Liver (tissue), 9 donors: Measurements from ENCODE around the gene PREPL. TPM values are rescaled to one million over a fixed set of nuclear protein-coding genes. Genes with fewer than 3 reads are reported as not detected.

Experiments used
- DNase-seq: peaks from one replicate; pipeline ENCODE4 v3.0.0-alpha.2; 2017; ENCODE audit warnings: low spot score
- H3K27ac ChIP-seq, 2 donors: one replicate each; pipeline ENCODE4 v1.7.0; 2013; ENCODE audit warnings: inconsistent platforms in 2 of 2, low read length in 2 of 2, control low read depth in 1 of 2, low read depth in 1 of 2, mild to moderate bottlenecking in 1 of 2
- H3K27me3 ChIP-seq, 4 donors: one replicate each; pipeline versions ENCODE4 v1.6.1 to v1.7.0; 2013; ENCODE audit warnings: low read length in 3 of 4, inconsistent platforms in 1 of 4, mild to moderate bottlenecking in 1 of 4, moderate library complexity in 1 of 4; ENCODE audit not compliant: control insufficient read depth in 4 of 4, insufficient read depth in 4 of 4
- H3K36me3 ChIP-seq, 4 donors: one replicate each; pipeline versions ENCODE4 v1.6.1 to v1.7.0; 2013; ENCODE audit warnings: low read length in 3 of 4, mild to moderate bottlenecking in 3 of 4, low read depth in 1 of 4, moderate library complexity in 1 of 4; ENCODE audit not compliant: control insufficient read depth in 4 of 4, insufficient read depth in 3 of 4
- H3K4me1 ChIP-seq, 4 donors: one replicate each; pipeline versions ENCODE4 v1.6.1 to v1.7.0; 2013; ENCODE audit warnings: low read length in 3 of 4, mild to moderate bottlenecking in 3 of 4, moderate library complexity in 1 of 4; ENCODE audit not compliant: control insufficient read depth in 4 of 4, insufficient read depth in 4 of 4
- H3K4me3 ChIP-seq, 3 donors: one replicate each; pipeline versions ENCODE4 v1.6.1 to v1.7.0; 2013; ENCODE audit warnings: low read length in 3 of 3, control low read depth in 1 of 3, low read depth in 1 of 3, mild to moderate bottlenecking in 1 of 3
- H3K9ac ChIP-seq, 2 donors: one replicate each; pipeline ENCODE4 v1.7.0; 2013; ENCODE audit warnings: low read length in 2 of 2, mild to moderate bottlenecking in 2 of 2, moderate library complexity in 2 of 2, control low read depth in 1 of 2, low read depth in 1 of 2
- H3K9me3 ChIP-seq, 4 donors: one replicate each; pipeline versions ENCODE4 v1.6.1 to v1.7.0; 2013; ENCODE audit warnings: low read length in 3 of 4; ENCODE audit not compliant: control insufficient read depth in 4 of 4
- ATF3 ChIP-seq: IDR thresholded peaks from 2 replicates; pipeline ENCODE4 v1.6.1; 2016; ENCODE audit warnings: antibody characterized with exemption
- CTCF ChIP-seq: fragments of 150-350 bp; IDR thresholded peaks from 2 replicates; pipeline ENCODE4 v1.5.1; 2017; ENCODE audit warnings: improper control_type of control experiment, low read depth, low read length; ENCODE audit not compliant: missing input control
- EGR1 ChIP-seq, 2 donors: IDR thresholded peaks; 2 replicates each; pipeline ENCODE4 v1.6.1; 2016 to 2018; ENCODE audit warnings: antibody characterized with exemption in 2 of 2, low read depth in 2 of 2
- FOXA1 ChIP-seq: IDR thresholded peaks from 2 replicates; pipeline ENCODE4 v1.6.1; 2016; ENCODE audit warnings: antibody characterized with exemption
- FOXA2 ChIP-seq: IDR thresholded peaks from 2 replicates; pipeline ENCODE4 v1.6.1; 2016; ENCODE audit warnings: antibody characterized with exemption
- GABPA ChIP-seq, 2 donors: IDR thresholded peaks in 1 of 2; conservative IDR thresholded peaks in 1 of 2; 2 replicates each; pipeline ENCODE4 v1.6.1; 2016; ENCODE audit warnings: antibody characterized with exemption in 2 of 2, mild to moderate bottlenecking in 1 of 2, moderate library complexity in 1 of 2
- HNF4G ChIP-seq: IDR thresholded peaks from 2 replicates; pipeline ENCODE4 v1.6.1; 2016; ENCODE audit warnings: antibody characterized with exemption
- JUND ChIP-seq, 2 donors: IDR thresholded peaks; 2 replicates each; pipeline ENCODE4 v1.6.1; 2016; ENCODE audit warnings: antibody characterized with exemption in 2 of 2
- MAX ChIP-seq: IDR thresholded peaks from 2 replicates; pipeline ENCODE4 v1.6.1; 2016; ENCODE audit warnings: antibody characterized with exemption
- NR2F2 ChIP-seq: IDR thresholded peaks from 2 replicates; pipeline ENCODE4 v1.6.1; 2016; ENCODE audit warnings: antibody characterized with exemption
- RAD21 ChIP-seq, 2 donors: IDR thresholded peaks; 2 replicates each; pipeline ENCODE4 v1.6.1; 2016; ENCODE audit warnings: antibody characterized with exemption in 2 of 2, mild to moderate bottlenecking in 2 of 2
- REST ChIP-seq: IDR thresholded peaks from 2 replicates; pipeline ENCODE4 v1.6.1; 2016; ENCODE audit warnings: antibody characterized with exemption, mild to moderate bottlenecking
- RXRA ChIP-seq, 2 donors: IDR thresholded peaks; 2 replicates each; pipeline ENCODE4 v1.6.1; 2017 to 2018; ENCODE audit warnings: antibody characterized with exemption in 2 of 2, mild to moderate bottlenecking in 1 of 2
- SP1 ChIP-seq: IDR thresholded peaks from 2 replicates; pipeline ENCODE4 v1.6.1; 2018; ENCODE audit warnings: antibody characterized with exemption, mild to moderate bottlenecking
- TAF1 ChIP-seq: conservative IDR thresholded peaks from 2 replicates; pipeline ENCODE4 v1.6.1; 2016; ENCODE audit warnings: antibody characterized with exemption, mild to moderate bottlenecking
- YY1 ChIP-seq: IDR thresholded peaks from 2 replicates; pipeline ENCODE4 v1.6.1; 2016; ENCODE audit warnings: antibody characterized with exemption, mild to moderate bottlenecking
- ZBTB33 ChIP-seq: IDR thresholded peaks from 2 replicates; pipeline ENCODE4 v1.6.1; 2016; ENCODE audit warnings: antibody characterized with exemption
- WGBS: extraction: QIAGEN DNeasy Blood & Tissue Kit; methylation state at CpG from one replicate; pipeline ENCODE4 v1.1.7; 2013; 5-methylcytosine and 5-hydroxymethylcytosine counted together
- polyA plus RNA-seq, 2 donors: library from polyadenylated mRNA; stranded (reverse) in 1 of 2; unstranded in 1 of 2; fragments of 200-250 nt in 1 of 2; fragments of >200 nt in 1 of 2; fragmentation: Nextera tagmentation in 1 of 2; extraction: Ambion mirVana in 1 of 2; gene quantifications; one replicate each; pipeline versions ENCODE4 v1.2.1 to v1.2.3, GENCODE V29; 2013 to 2015
- total RNA-seq, 2 donors: library from RNA; depleted of rRNA; stranded (reverse); fragments of >200 nt; gene quantifications; one replicate each; pipeline ENCODE4 v1.2.3, GENCODE V29; 2014
- donor health status: healthy.
- donor health status: healthy.
- donor health status: healthy.
- donor health status: healthy.
- donor health status: healthy.

Gene PREPL
- total and polyA plus RNA-seq, 4 donors = 7.9 to 18.8 (median 11.7) TPM

- TF ChIP-seq MAX = no peak
- no peak for TF ChIP-seq NR2F2
- no peak for TF ChIP-seq GABPA (IDR thresholded peaks at IDR 0.05 in 1 of 2, conservative IDR thresholded peaks at IDR 0.05 in 1 of 2)
- TF ChIP-seq FOXA2 = no peak
- TF ChIP-seq FOXA1 = no peak
- TF ChIP-seq RAD21 (IDR thresholded peaks at IDR 0.05) = no peak
These were observed 2.8 kb downstream of the PREPL start (continued) for GRCh38 chr2:44358503-44358902.

GRCh38 chr2:44354761-44355160 lies 6.5 kb downstream of the PREPL start:
- Histone ChIP-seq H3K9ac (no peak overlapping the region), H3K27me3 (no peaks in the 10 kb centered on the region), H3K27ac (no peak overlapping the region), H3K36me3 (peaks cover 0 to 2% (median 0%) of the 10 kb centered on the region in 4 donors), H3K9me3 (no peaks in the 10 kb centered on the region), H3K4me3 (no peak overlapping the region), H3K4me1 (peaks cover 0 to 7% (median 5%) of the 10 kb centered on the region in 4 donors)
- 94% methylated on average over 6 of the region's 6 CpGs for WGBS
- no peak for TF ChIP-seq JUND (IDR thresholded peaks at IDR 0.05)
- TF ChIP-seq ATF3 = no peak
- no peak for TF ChIP-seq SP1
- no peak for TF ChIP-seq FOXA1
- no peak for TF ChIP-seq EGR1 (IDR thresholded peaks at IDR 0.05; ENCODE audit: low read depth in 2 of 2)
- DNase-seq = no peak

GRCh38 chr2:44352510-44352909 lies 8.8 kb downstream of the PREPL start:
- peaks cover 0 to 3% (median under 1%) of the 10 kb centered on the region in 4 donors for H3K36me3 ChIP-seq
- DNase-seq = no peak
- peaks cover 0 to 3% (median 0%) of the 10 kb centered on the region in 4 donors for H3K4me1 ChIP-seq
- no peaks in the 10 kb centered on the region for H3K27me3 ChIP-seq
- no peaks in the 10 kb centered on the region for H3K9me3 ChIP-seq
- no peak overlapping the region for H3K27ac ChIP-seq
- TF ChIP-seq ZBTB33 (no peak), EGR1 (IDR thresholded peaks at IDR 0.05; ENCODE audit: low read depth in 2 of 2) (no peak), GABPA (IDR thresholded peaks at IDR 0.05 in 1 of 2, conservative IDR thresholded peaks at IDR 0.05 in 1 of 2) (no peak), FOXA2 (no peak), CTCF (no peak), HNF4G (no peak), MAX (no peak), SP1 (no peak), TAF1 (no peak), RAD21 (IDR thresholded peaks at IDR 0.05) (no peak), RXRA (IDR thresholded peaks at IDR 0.05) (no peak), YY1 (no peak), ATF3 (no peak), REST (no peak), NR2F2 (no peak)
- H3K4me3 ChIP-seq = no peak overlapping the region
- H3K9ac ChIP-seq = no peak overlapping the region
- WGBS = 99% methylated on average over 1 of the region's 1 CpG
